Activated CD4-positive, alpha-beta T cell treated with anti-CD3 and anti-CD28 coated beads for 36 hours (primary cell): Measurements from ENCODE around the gene CKAP5. TPM values are rescaled to one million over a fixed set of nuclear protein-coding genes. Genes with fewer than 3 reads are reported as not detected.

Experiments
- ATAC-seq: fragments of 200-7000 bp; cut with Tn5 transposase; one replicate; pipeline ENCODE4 v1.10.0; 2021; ENCODE audit warnings: mild to moderate bottlenecking, moderate library complexity
- CTCF ChIA-PET: fragments of 350-600 bp; sonication (Branson Sonifier 250); formaldehyde crosslinking; loops from one replicate; lab custom pipeline; 2021; ENCODE audit warnings: antibody characterized with exemption; lab: Charles Lee
- POLR2A ChIA-PET: fragments of 350-600 bp; sonication (Branson Sonifier 250); formaldehyde crosslinking; loops from one replicate; lab custom pipeline; 2021; ENCODE audit warnings: antibody characterized with exemption, inconsistent platforms; lab: Charles Lee
- DNase-seq: peaks from one replicate; pipeline ENCODE4 v3.0.0-alpha.2; 2020
- H3K27ac Mint-ChIP-seq: one replicate; pipeline ENCODE4 v1.8.0; 2021; ENCODE audit warnings: mixed read lengths
- H3K27me3 Mint-ChIP-seq: one replicate; pipeline ENCODE4 v1.8.0; 2021; ENCODE audit warnings: mixed read lengths
- H3K36me3 Mint-ChIP-seq: one replicate; pipeline ENCODE4 v1.8.0; 2021; ENCODE audit warnings: low read depth, mixed read lengths
- H3K4me1 Mint-ChIP-seq: one replicate; pipeline ENCODE4 v1.8.0; 2021; ENCODE audit warnings: mixed read lengths
- H3K4me3 Mint-ChIP-seq: one replicate; pipeline ENCODE4 v1.8.0; 2021; ENCODE audit warnings: mild to moderate bottlenecking, moderate library complexity, mixed read lengths
- H3K9me3 Mint-ChIP-seq: one replicate; pipeline ENCODE4 v1.8.0; 2021; ENCODE audit warnings: low read depth, mixed read lengths
- intact Hi-C, 2 experiments: fragments of 100-400 bp; cut with DNase I in 1 of 2; cut with micrococcal nuclease in 1 of 2; formaldehyde crosslinking; loops; one replicate each; pipeline versions ENCODE4 v1.14.2 to v1.15.1; 2022 to 2024; cut with DNase I, micrococcal nuclease
- total RNA-seq, 2 experiments: library from RNA; stranded (reverse); gene quantifications; one replicate each; pipeline ENCODE4 v1.2.3, GENCODE V29; 2021

Gene CKAP5
- total RNA-seq: 100 to 1,000 TPM; 166 to 183 TPM

- H3K27me3 Mint-ChIP-seq: no peaks in the 10 kb centered on the region
- CTCF ChIA-PET: interaction anchor here (0.7 to 1.3 kb wide), 6 partner anchors 13 to 414 kb away, joined by 3 to 5 read pairs (median 4); no protein-coding TSS in a partner anchor
These were observed at the start of gene CKAP5 for GRCh38 chr11:46845740-46846509. Gene CKAP5 (minus strand): TSS chr11:46846280. CDS start chr11:46821231, 25,049 bp downstream.

GRCh38 chr11:46895821-46896220 is 49.7 kb upstream of the CKAP5 start:
- H3K36me3 Mint-ChIP-seq: no peaks in the 10 kb centered on the region
- no peak overlapping the region for H3K27ac Mint-ChIP-seq
- H3K9me3 Mint-ChIP-seq: no peaks in the 10 kb centered on the region
- intact Hi-C loops: no loop called here
- POLR2A ChIA-PET: no interaction called here
- no peak overlapping the region for H3K4me3 Mint-ChIP-seq
- no peaks in the 10 kb centered on the region for H3K27me3 Mint-ChIP-seq
- DNase-seq (no peak), ATAC-seq (no peak)
- H3K4me1 Mint-ChIP-seq: no peaks in the 10 kb centered on the region
- CTCF ChIA-PET: interaction anchor here (0.6 to 1.7 kb wide), 2 partner anchors 131 to 258 kb away, joined by 3 to 5 read pairs; no protein-coding TSS in a partner anchor

More at GRCh38 chr11:46845740-46846509, at the start of gene CKAP5:
- Mint-ChIP-seq H3K9me3 (no peaks in the 10 kb centered on the region), H3K27ac (peak within 1 kb of the TSS; percentile 94), H3K4me3 (peak within 1 kb of the TSS; percentile 86), H3K4me1 (peaks cover 30% of the 10 kb centered on the region), H3K36me3 (peaks cover 6% of the 10 kb centered on the region)
- ATAC-seq: peak; percentile 92
- peak; percentile 92 for DNase-seq
- intact Hi-C loops: loop anchor here (1.0 to 5.0 kb wide), 14 partner anchors 20 to 1002 kb away; partner anchors contain the start of genes AMBRA1 (in 1 of the 2), ARHGAP1 (in 1 of the 2), ATG13 (in 1 of the 2) and CRY2 (in 1 of the 2)
- POLR2A ChIA-PET: interaction anchor here (0.6 kb wide), 1 partner anchor 70 kb away, joined by 3 read pairs; no protein-coding TSS in a partner anchor

- ATAC-seq: no peak
- no peak for DNase-seq
- ChIA-PET CTCF (interaction anchor here (1.7 kb wide), 1 partner anchor 258 kb away, joined by 5 read pairs; no protein-coding TSS in a partner anchor), POLR2A (no interaction called here)
- Mint-ChIP-seq H3K36me3 (no peaks in the 10 kb centered on the region), H3K27me3 (no peaks in the 10 kb centered on the region), H3K9me3 (no peaks in the 10 kb centered on the region), H3K4me3 (no peak overlapping the region), H3K4me1 (no peaks in the 10 kb centered on the region), H3K27ac (no peak overlapping the region)
- intact Hi-C loops: no loop called here
These were observed 48.9 kb upstream of the CKAP5 start for GRCh38 chr11:46894961-46895360.

- ChIA-PET POLR2A (no interaction called here), CTCF (interaction anchor here (0.9 kb wide), 1 partner anchor 48 kb away, joined by 4 read pairs; no protein-coding TSS in a partner anchor)
- Mint-ChIP-seq H3K4me1 (peaks cover 2% of the 10 kb centered on the region), H3K4me3 (no peak overlapping the region), H3K27ac (no peak overlapping the region), H3K36me3 (no peaks in the 10 kb centered on the region), H3K9me3 (no peaks in the 10 kb centered on the region), H3K27me3 (no peaks in the 10 kb centered on the region)
- DNase-seq (no peak), ATAC-seq (no peak)
- intact Hi-C loops: no loop called here
These were observed 48.4 kb upstream of the CKAP5 start for GRCh38 chr11:46894506-46894905.

- intact Hi-C loops: no loop called here
- H3K27me3 Mint-ChIP-seq: no peaks in the 10 kb centered on the region
- POLR2A ChIA-PET: no interaction called here
These were observed 46.8 kb upstream of the CKAP5 start for GRCh38 chr11:46892838-46893237.

GRCh38 chr11:46892109-46892508 is 46.0 kb upstream of the CKAP5 start:
- intact Hi-C loops: no loop called here
- no peak for ATAC-seq
- no peaks in the 10 kb centered on the region for H3K9me3 Mint-ChIP-seq
- CTCF ChIA-PET: interaction anchor here (0.6 to 4.0 kb wide), 4 partner anchors 24 to 268 kb away, joined by 3 to 29 read pairs (median 6); no protein-coding TSS in a partner anchor
- H3K4me1 Mint-ChIP-seq: peaks cover 2% of the 10 kb centered on the region
- DNase-seq: no peak
- no peak overlapping the region for H3K27ac Mint-ChIP-seq
- POLR2A ChIA-PET: no interaction called here
- no peaks in the 10 kb centered on the region for H3K27me3 Mint-ChIP-seq
- no peaks in the 10 kb centered on the region for H3K36me3 Mint-ChIP-seq
- H3K4me3 Mint-ChIP-seq: no peak overlapping the region

More at GRCh38 chr11:46892838-46893237, 46.8 kb upstream of the CKAP5 start:
- DNase-seq: no peak
- no peak overlapping the region for H3K27ac Mint-ChIP-seq
- H3K4me3 Mint-ChIP-seq: no peak overlapping the region
- no peak for ATAC-seq
- peaks cover 2% of the 10 kb centered on the region for H3K4me1 Mint-ChIP-seq
- CTCF ChIA-PET: interaction anchor here (0.7 to 4.0 kb wide), 4 partner anchors 12 to 268 kb away, joined by 3 to 29 read pairs (median 3); no protein-coding TSS in a partner anchor
- no peaks in the 10 kb centered on the region for H3K36me3 Mint-ChIP-seq
- H3K9me3 Mint-ChIP-seq: no peaks in the 10 kb centered on the region

GRCh38 chr11:46890665-46891064 is 44.6 kb upstream of the CKAP5 start:
- no peak overlapping the region for H3K4me3 Mint-ChIP-seq

GRCh38 chr11:46889689-46890475 is 43.8 kb upstream of the CKAP5 start:
- DNase-seq: peak; percentile 83
- H3K9me3 Mint-ChIP-seq: no peaks in the 10 kb centered on the region
- CTCF ChIA-PET: interaction anchor here (0.6 to 4.0 kb wide), 3 partner anchors 23 to 263 kb away, joined by 3 to 29 read pairs (median 4); no protein-coding TSS in a partner anchor

More at GRCh38 chr11:46890665-46891064, 44.6 kb upstream of the CKAP5 start:
- no peaks in the 10 kb centered on the region for H3K27me3 Mint-ChIP-seq
- peaks cover 2% of the 10 kb centered on the region for H3K4me1 Mint-ChIP-seq
- no peaks in the 10 kb centered on the region for H3K36me3 Mint-ChIP-seq
- no peak for DNase-seq
- no peak overlapping the region for H3K27ac Mint-ChIP-seq
- no peak for ATAC-seq
- ChIA-PET CTCF (interaction anchor here (0.8 to 4.0 kb wide), 6 partner anchors 17 to 343 kb away, joined by 3 to 29 read pairs (median 4); no protein-coding TSS in a partner anchor), POLR2A (interaction anchor here (0.6 kb wide), 1 partner anchor 197 kb away, joined by 4 read pairs; no protein-coding TSS in a partner anchor)
- intact Hi-C loops: no loop called here
- H3K9me3 Mint-ChIP-seq: no peaks in the 10 kb centered on the region

GRCh38 chr11:46889251-46889650 is 43.2 kb upstream of the CKAP5 start:
- no peak overlapping the region for H3K4me3 Mint-ChIP-seq
- no peak for DNase-seq
- POLR2A ChIA-PET: no interaction called here
- intact Hi-C loops: loop anchor here (1.0 to 10.0 kb wide), 3 partner anchors 264 to 466 kb away; partner anchors contain the start of gene MYBPC3 (in 1 of the 2)
- no peak for ATAC-seq
- no peaks in the 10 kb centered on the region for H3K36me3 Mint-ChIP-seq
- no peaks in the 10 kb centered on the region for H3K9me3 Mint-ChIP-seq
- H3K27me3 Mint-ChIP-seq: no peaks in the 10 kb centered on the region
- H3K27ac Mint-ChIP-seq: no peak overlapping the region
- peaks cover 2% of the 10 kb centered on the region for H3K4me1 Mint-ChIP-seq
- CTCF ChIA-PET: interaction anchor here (0.6 to 2.6 kb wide), 2 partner anchors 256 to 264 kb away, joined by 3 to 20 read pairs; no protein-coding TSS in a partner anchor

More at GRCh38 chr11:46889689-46890475, 43.8 kb upstream of the CKAP5 start:
- peaks cover 2% of the 10 kb centered on the region for H3K4me1 Mint-ChIP-seq
- intact Hi-C loops: loop anchor here (1.0 to 10.0 kb wide), 3 partner anchors 263 to 465 kb away; partner anchors contain the start of gene MYBPC3 (in 1 of the 2)
- peak; percentile 86 for ATAC-seq
- H3K36me3 Mint-ChIP-seq: no peaks in the 10 kb centered on the region
- POLR2A ChIA-PET: no interaction called here
- no peak overlapping the region for H3K4me3 Mint-ChIP-seq
- H3K27ac Mint-ChIP-seq: no peak overlapping the region
- no peaks in the 10 kb centered on the region for H3K27me3 Mint-ChIP-seq

GRCh38 chr11:46888636-46889035 is 42.6 kb upstream of the CKAP5 start:
- ATAC-seq (no peak), DNase-seq (no peak)
- ChIA-PET CTCF (interaction anchor here (0.7 to 2.6 kb wide), 3 partner anchors 62 to 271 kb away, joined by 3 to 20 read pairs (median 3); no protein-coding TSS in a partner anchor), POLR2A (no interaction called here)
- peaks cover 2% of the 10 kb centered on the region for H3K27me3 Mint-ChIP-seq
- H3K9me3 Mint-ChIP-seq: no peaks in the 10 kb centered on the region
- H3K27ac Mint-ChIP-seq: no peak overlapping the region
- intact Hi-C loops: loop anchor here (1.0 to 10.0 kb wide), 3 partner anchors 265 to 466 kb away; partner anchors contain the start of gene MYBPC3 (in 1 of the 2)
- H3K4me1 Mint-ChIP-seq: peaks cover 2% of the 10 kb centered on the region
- no peaks in the 10 kb centered on the region for H3K36me3 Mint-ChIP-seq
- H3K4me3 Mint-ChIP-seq: no peak overlapping the region
